Nephron (organoid): Measurements from ENCODE around the gene ZNF277.
A peak's percentile ranks its signal among the peaks of the same experiment; 100 is the strongest.
"Not testable (repeated sequence)": the region's sequence is repeated elsewhere in the genome, so short reads cannot be mapped to it uniquely, and the experiment has no call there.

Experiments used
- H3K27ac Mint-ChIP-seq, 3 experiments: 2 replicates each; pipeline ENCODE4 v1.8.0; 2020; ENCODE audit warnings: mixed read lengths in 3 of 3, mild to moderate bottlenecking in 2 of 3, moderate library complexity in 1 of 3
- H3K27me3 Mint-ChIP-seq: 2 replicates; pipeline ENCODE4 v1.8.0; 2021; ENCODE audit warnings: low read depth, mild to moderate bottlenecking, moderate library complexity, mixed read lengths
- H3K36me3 Mint-ChIP-seq: 2 replicates; pipeline ENCODE4 v1.8.0; 2020; ENCODE audit warnings: low read depth, mixed read lengths
- H3K4me1 Mint-ChIP-seq: 2 replicates; pipeline ENCODE4 v1.8.0; 2020; ENCODE audit warnings: mixed read lengths
- H3K4me3 Mint-ChIP-seq, 3 experiments: 2 replicates each; pipeline ENCODE4 v1.8.0; 2020; ENCODE audit warnings: mild to moderate bottlenecking in 3 of 3, mixed read lengths in 3 of 3, moderate library complexity in 2 of 3
- H3K9me3 Mint-ChIP-seq: 2 replicates; pipeline ENCODE4 v1.8.0; 2020; ENCODE audit warnings: mixed read lengths
- TF ChIP-seq, protein P1 (sequence below), 3 experiments: fragments of 200-600 bp; sonication (generic); IDR thresholded peaks; one replicate each; pipeline ENCODE4 v1.5.0; 2021; ENCODE audit warnings: antibody characterized with exemption in 3 of 3; ENCODE audit not compliant: unreplicated experiment in 3 of 3

Gene ZNF277

DNA sequence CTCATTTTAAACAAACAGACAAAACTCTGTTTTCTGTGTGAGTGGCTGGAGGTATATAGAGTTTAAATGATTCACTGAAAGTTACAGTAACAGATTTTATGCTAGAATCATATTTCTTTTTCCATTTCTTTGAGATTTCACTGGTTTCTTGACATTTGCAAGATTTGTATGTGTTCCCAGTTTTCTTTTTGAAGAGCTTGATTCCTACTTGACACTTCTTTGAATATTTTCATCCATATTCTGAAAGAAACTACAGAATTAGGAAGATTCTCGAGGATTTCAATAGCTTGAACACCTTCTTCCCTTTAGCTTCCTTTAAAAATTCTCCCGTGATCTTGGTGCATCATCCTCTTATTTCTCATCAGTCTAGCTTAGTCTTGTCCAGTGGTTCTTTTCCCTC lies 93.6 kb downstream of the ZNF277 start:
- Mint-ChIP-seq H3K27ac (no peak overlapping the region), H3K4me3 (no peak overlapping the region), H3K4me1 (no peaks in the 10 kb centered on the region), H3K36me3 (peaks cover 24% of the 10 kb centered on the region), H3K9me3 (no peaks in the 10 kb centered on the region), H3K27me3 (no peaks in the 10 kb centered on the region)
- TF ChIP-seq, protein P1, sequence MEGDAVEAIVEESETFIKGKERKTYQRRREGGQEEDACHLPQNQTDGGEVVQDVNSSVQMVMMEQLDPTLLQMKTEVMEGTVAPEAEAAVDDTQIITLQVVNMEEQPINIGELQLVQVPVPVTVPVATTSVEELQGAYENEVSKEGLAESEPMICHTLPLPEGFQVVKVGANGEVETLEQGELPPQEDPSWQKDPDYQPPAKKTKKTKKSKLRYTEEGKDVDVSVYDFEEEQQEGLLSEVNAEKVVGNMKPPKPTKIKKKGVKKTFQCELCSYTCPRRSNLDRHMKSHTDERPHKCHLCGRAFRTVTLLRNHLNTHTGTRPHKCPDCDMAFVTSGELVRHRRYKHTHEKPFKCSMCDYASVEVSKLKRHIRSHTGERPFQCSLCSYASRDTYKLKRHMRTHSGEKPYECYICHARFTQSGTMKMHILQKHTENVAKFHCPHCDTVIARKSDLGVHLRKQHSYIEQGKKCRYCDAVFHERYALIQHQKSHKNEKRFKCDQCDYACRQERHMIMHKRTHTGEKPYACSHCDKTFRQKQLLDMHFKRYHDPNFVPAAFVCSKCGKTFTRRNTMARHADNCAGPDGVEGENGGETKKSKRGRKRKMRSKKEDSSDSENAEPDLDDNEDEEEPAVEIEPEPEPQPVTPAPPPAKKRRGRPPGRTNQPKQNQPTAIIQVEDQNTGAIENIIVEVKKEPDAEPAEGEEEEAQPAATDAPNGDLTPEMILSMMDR (IDR thresholded peaks at IDR 0.05; ENCODE audit: unreplicated experiment in 3 of 3) = no peak

DNA sequence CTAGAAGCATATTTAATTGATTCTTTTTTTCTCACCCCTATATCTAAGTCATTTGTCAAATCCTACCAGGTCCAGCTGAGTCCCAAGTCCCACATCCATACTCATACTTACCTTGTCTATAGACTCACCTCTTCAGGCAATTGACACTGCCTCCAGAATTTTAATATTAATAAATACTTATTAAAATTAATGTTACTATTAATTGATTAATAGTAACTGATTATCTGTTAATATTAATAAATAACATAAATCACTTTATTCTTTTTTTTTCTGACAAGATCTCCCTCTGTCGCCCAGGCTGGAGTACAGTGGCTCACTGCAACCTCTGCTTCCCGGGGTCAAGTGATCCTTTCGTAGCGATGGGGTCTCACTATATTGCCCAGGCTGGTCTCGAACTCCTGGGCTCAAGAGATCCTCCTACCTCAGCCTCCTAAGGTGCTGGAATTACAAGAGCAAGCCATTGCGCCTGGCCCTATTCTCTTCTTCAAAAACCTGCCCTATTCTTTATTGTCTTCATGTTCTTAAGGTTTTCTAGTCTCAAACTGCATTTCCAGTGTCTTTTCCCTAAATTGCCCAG lies 94.4 kb downstream of the ZNF277 start:
- no peak overlapping the region for H3K27ac Mint-ChIP-seq
- TF ChIP-seq, protein P1 (IDR thresholded peaks at IDR 0.05; ENCODE audit: unreplicated experiment in 3 of 3) = no peak
- no peaks in the 10 kb centered on the region for H3K4me1 Mint-ChIP-seq
- peaks cover 24% of the 10 kb centered on the region for H3K36me3 Mint-ChIP-seq
- H3K27me3 Mint-ChIP-seq = no peaks in the 10 kb centered on the region
- H3K4me3 Mint-ChIP-seq = no peak overlapping the region
- H3K9me3 Mint-ChIP-seq = no peaks in the 10 kb centered on the region

DNA sequence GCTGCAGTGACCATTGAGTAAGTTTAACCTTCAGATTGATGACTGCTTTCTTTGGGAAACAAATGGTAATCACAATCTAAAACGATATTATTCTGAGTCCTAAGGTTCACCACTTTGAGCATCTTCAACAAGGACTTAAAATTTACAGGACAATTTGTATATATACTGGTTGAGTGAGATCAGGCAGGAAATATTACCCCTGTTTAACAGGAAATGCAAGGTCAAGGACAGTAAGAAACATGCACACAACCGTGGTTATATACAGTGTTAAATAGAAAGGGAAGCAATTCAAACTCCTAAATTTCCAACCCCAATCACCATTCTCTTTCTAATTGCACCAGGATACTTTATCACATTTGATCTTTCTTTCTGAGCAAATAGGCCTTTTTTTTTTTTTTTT lies 96.1 kb downstream of the ZNF277 start:
- Mint-ChIP-seq H3K4me1 (no peaks in the 10 kb centered on the region), H3K27ac (no peak overlapping the region), H3K9me3 (no peaks in the 10 kb centered on the region), H3K4me3 (no peak overlapping the region), H3K36me3 (peaks cover 25% of the 10 kb centered on the region), H3K27me3 (no peaks in the 10 kb centered on the region)
- TF ChIP-seq, protein P1 (IDR thresholded peaks at IDR 0.05; ENCODE audit: unreplicated experiment in 3 of 3) = no peak

DNA sequence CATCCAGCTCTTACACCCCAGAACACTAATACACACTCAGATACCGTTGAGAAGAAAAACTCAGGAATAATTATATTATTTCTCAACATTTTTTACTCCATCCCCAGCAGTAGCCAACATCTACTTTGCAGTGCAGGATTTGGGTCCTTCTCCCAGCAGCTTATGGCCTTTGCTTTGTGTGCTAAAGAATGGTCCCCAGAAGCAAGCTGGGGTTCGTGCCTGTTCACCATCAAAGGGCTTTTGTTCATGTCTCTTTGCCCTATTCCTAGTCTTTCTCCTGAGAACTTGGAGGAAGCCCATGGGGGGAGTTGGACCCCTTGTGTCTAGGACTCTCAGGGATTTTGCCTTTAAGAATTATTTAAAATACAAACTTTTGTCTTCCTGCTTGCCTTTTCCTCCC lies 100.4 kb downstream of the ZNF277 start:
- no peaks in the 10 kb centered on the region for H3K4me1 Mint-ChIP-seq
- H3K27me3 Mint-ChIP-seq = no peaks in the 10 kb centered on the region
- H3K9me3 Mint-ChIP-seq = peaks cover 3% of the 10 kb centered on the region
- no peak overlapping the region for H3K27ac Mint-ChIP-seq
- no peak overlapping the region for H3K4me3 Mint-ChIP-seq
- TF ChIP-seq, protein P1 (IDR thresholded peaks at IDR 0.05; ENCODE audit: unreplicated experiment in 3 of 3) = no peak
- peaks cover 36% of the 10 kb centered on the region for H3K36me3 Mint-ChIP-seq

DNA sequence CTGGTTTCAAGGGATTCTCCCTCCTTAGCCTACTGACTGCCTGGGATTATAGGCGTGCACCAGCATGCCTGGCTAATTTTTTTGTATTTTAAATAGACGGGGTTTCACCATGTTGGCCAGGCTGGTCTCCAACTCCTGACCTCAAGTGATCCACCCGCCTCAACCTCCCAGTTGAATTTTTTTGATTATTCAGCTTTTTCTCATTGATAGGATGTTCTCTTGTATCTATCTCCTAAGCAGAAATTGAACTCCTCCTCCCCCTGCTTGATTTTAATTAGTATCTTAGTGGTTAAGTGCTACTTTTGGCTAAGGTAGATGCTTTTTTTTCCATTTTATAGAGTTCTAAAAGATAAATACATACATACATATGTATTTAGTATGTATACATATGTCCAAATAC lies 101.0 kb downstream of the ZNF277 start:
- no peaks in the 10 kb centered on the region for H3K4me1 Mint-ChIP-seq
- H3K4me3 Mint-ChIP-seq = no peak overlapping the region
- H3K27ac Mint-ChIP-seq = no peak overlapping the region
- peaks cover 3% of the 10 kb centered on the region for H3K9me3 Mint-ChIP-seq
- H3K27me3 Mint-ChIP-seq = no peaks in the 10 kb centered on the region
- H3K36me3 Mint-ChIP-seq = peaks cover 36% of the 10 kb centered on the region
- TF ChIP-seq, protein P1 (IDR thresholded peaks at IDR 0.05; ENCODE audit: unreplicated experiment in 3 of 3) = no peak

DNA sequence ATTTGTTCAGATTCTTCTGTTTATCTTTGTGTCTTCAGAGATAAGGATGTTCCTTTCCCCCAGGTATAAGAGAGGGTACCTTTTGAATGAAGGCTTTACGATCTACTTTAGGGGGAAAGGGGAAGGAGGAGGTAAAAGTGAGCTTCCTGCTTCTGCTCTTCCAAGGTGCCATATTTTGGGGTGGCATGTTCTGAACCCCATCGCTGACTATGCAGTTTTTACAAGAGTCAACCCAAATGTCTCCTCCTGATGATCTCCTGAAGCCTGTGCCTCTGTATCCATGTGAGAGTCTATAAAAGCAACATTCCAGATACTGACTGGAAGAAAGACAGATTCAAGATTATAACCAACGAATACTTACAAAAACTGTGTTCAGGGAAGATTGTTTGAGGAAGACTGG lies 102.5 kb downstream of the ZNF277 start:
- Mint-ChIP-seq H3K9me3 (peaks cover 3% of the 10 kb centered on the region), H3K4me3 (no peak overlapping the region), H3K4me1 (no peaks in the 10 kb centered on the region), H3K27me3 (no peaks in the 10 kb centered on the region), H3K27ac (no peak overlapping the region), H3K36me3 (peaks cover 38% of the 10 kb centered on the region)
- TF ChIP-seq, protein P1 (IDR thresholded peaks at IDR 0.05; ENCODE audit: unreplicated experiment in 3 of 3) = no peak

DNA sequence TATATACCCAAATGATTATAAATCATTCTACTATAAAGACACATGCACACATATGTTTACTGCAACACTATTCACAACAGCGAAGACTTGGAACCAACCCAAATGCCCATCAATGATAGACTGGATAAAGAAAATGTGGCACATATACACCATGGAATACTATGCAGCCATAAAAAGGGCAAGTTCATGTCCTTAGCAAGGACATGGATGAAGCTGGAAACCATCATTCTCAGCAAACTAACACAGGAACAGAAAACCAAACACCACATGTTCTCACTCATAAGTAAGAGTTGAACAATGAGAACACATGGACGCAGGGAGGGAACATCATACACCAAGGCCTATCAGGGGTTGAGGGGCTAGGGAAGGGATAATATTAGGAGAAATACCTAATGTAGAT lies 110.3 kb downstream of the ZNF277 start:
- H3K9me3 Mint-ChIP-seq, H3K27me3 Mint-ChIP-seq, H3K4me3 Mint-ChIP-seq, H3K4me1 Mint-ChIP-seq: not testable (repeated sequence)
- H3K36me3 Mint-ChIP-seq = peaks cover 64% of the 10 kb centered on the region
- peak overlapping the region in 1 of 3 experiments; percentile 75 for H3K27ac Mint-ChIP-seq
